Hepatocyte (in vitro differentiated cells): ENCODE results near the gene EXOC1. TPM values are rescaled to one million over a fixed set of nuclear protein-coding genes. Genes with fewer than 3 reads are reported as not detected.

Experiments
- DNase-seq: peaks from one replicate; pipeline ENCODE4 v3.0.0-alpha.2; 2016; ENCODE audit warnings: low spot score
- H2AFZ ChIP-seq: fragments of 200-600 bp; sonication (generic); 2 replicates; pipeline ENCODE4 v1.6.0; 2016; ENCODE audit warnings: antibody characterized with exemption, mild to moderate bottlenecking
- H3K27ac ChIP-seq: fragments of 200-600 bp; sonication (generic); 2 replicates; pipeline ENCODE4 v1.5.1; 2016; ENCODE audit warnings: mild to moderate bottlenecking
- H3K27me3 ChIP-seq: fragments of 200-600 bp; sonication (generic); 2 replicates; pipeline ENCODE4 v1.6.1; 2016
- H3K36me3 ChIP-seq: fragments of 200-600 bp; sonication (generic); replicated peaks from 2 replicates; pipeline ENCODE4 v1.5.1; 2016; ENCODE audit warnings: low read depth; ENCODE audit not compliant: insufficient read depth
- H3K4me1 ChIP-seq: fragments of 200-600 bp; sonication (generic); 2 replicates; pipeline ENCODE4 v1.5.1; 2016; ENCODE audit warnings: mild to moderate bottlenecking, moderate library complexity; ENCODE audit not compliant: insufficient read depth
- H3K4me2 ChIP-seq: fragments of 200-600 bp; sonication (generic); 2 replicates; pipeline ENCODE4 v1.6.0; 2016
- H3K4me3 ChIP-seq: fragments of 200-600 bp; sonication (generic); 2 replicates; pipeline ENCODE4 v1.5.1; 2016; ENCODE audit warnings: mild to moderate bottlenecking
- H3K79me2 ChIP-seq: fragments of 200-600 bp; sonication (generic); 2 replicates; pipeline ENCODE4 v1.6.0; 2017; ENCODE audit warnings: mild to moderate bottlenecking
- H3K9me2 ChIP-seq: fragments of 200-600 bp; sonication (generic); replicated peaks from 2 replicates; pipeline ENCODE4 v1.6.0; 2017; ENCODE audit warnings: mild to moderate bottlenecking; ENCODE audit not compliant: insufficient read depth
- H3K9me3 ChIP-seq: fragments of 200-600 bp; sonication (generic); 2 replicates; pipeline ENCODE4 v1.5.1; 2016; ENCODE audit warnings: low read depth, mild to moderate bottlenecking
- H4K20me1 ChIP-seq: fragments of 200-600 bp; sonication (generic); 2 replicates; pipeline ENCODE4 v1.6.0; 2016; ENCODE audit warnings: mild to moderate bottlenecking; ENCODE audit not compliant: insufficient read depth, poor library complexity, severe bottlenecking
- CTCF ChIP-seq: fragments of 200-600 bp; sonication (generic); IDR thresholded peaks from 2 replicates; pipeline ENCODE4 v1.5.1; 2016; ENCODE audit warnings: antibody characterized with exemption, mild to moderate bottlenecking; ENCODE audit not compliant: poor library complexity
- EZH2 ChIP-seq: fragments of 200-600 bp; sonication (generic); IDR thresholded peaks from 2 replicates; pipeline ENCODE4 v1.6.1; 2016; ENCODE audit warnings: antibody characterized with exemption, mild to moderate bottlenecking, borderline replicate concordance
- EZH2phosphoT487 ChIP-seq: fragments of 200-600 bp; sonication (generic); IDR thresholded peaks from one replicate; pipeline ENCODE4 v1.6.1; 2018; ENCODE audit warnings: antibody characterized with exemption, mild to moderate bottlenecking, low read depth, moderate library complexity; ENCODE audit not compliant: unreplicated experiment, severe bottlenecking
- WGBS: methylation state at CpG from one replicate; pipeline ENCODE4 v1.1.6; 2016; ENCODE audit warnings: low lambda C conversion rate; ENCODE audit errors: missing lambda C conversion rate; 5-methylcytosine and 5-hydroxymethylcytosine counted together
- polyA plus RNA-seq: library from polyadenylated mRNA; unstranded; fragments of >200 nt; fragmentation: Nextera tagmentation; extraction: Ambion mirVana; gene quantifications from 2 replicates; pipeline ENCODE4 v1.2.1, GENCODE V29; 2016
- total RNA-seq: library from RNA; depleted of rRNA; stranded (reverse); fragments of >200 nt; gene quantifications from 2 replicates; pipeline ENCODE4 v1.2.3, GENCODE V29; 2014

EXOC1 gene
- total and polyA plus RNA-seq, 2 experiments from 2014 or later, result 15.7 to 31.4 TPM

- WGBS, result 64% methylated on average over 4 of the region's 4 CpGs
- Histone ChIP-seq H3K4me2 (no peak overlapping the region), H3K79me2 (no peaks in the 10 kb centered on the region), H2AFZ (no peak overlapping the region), H3K4me3 (no peak overlapping the region), H3K27ac (no peak overlapping the region), H4K20me1 (no peaks in the 10 kb centered on the region), H3K27me3 (no peaks in the 10 kb centered on the region), H3K4me1 (no peaks in the 10 kb centered on the region), H3K36me3 (no peaks in the 10 kb centered on the region), H3K9me2 (no peaks in the 10 kb centered on the region), H3K9me3 (no peaks in the 10 kb centered on the region)
- no peak for DNase-seq
- no peak for TF ChIP-seq EZH2phosphoT487
- no peak for TF ChIP-seq CTCF
- TF ChIP-seq EZH2, result no peak
Observed at GRCh38 chr4:55830716-55831115, 22.7 kb upstream of the EXOC1 start.

- no peaks in the 10 kb centered on the region for H3K36me3 ChIP-seq
- H4K20me1 ChIP-seq, result no peaks in the 10 kb centered on the region
- no peak for TF ChIP-seq CTCF
- TF ChIP-seq EZH2, result no peak
- TF ChIP-seq EZH2phosphoT487, result no peak
- no peak overlapping the region for H3K4me2 ChIP-seq
- H3K9me2 ChIP-seq, result no peaks in the 10 kb centered on the region
- H3K27ac ChIP-seq, result no peak overlapping the region
- H3K9me3 ChIP-seq, result no peaks in the 10 kb centered on the region
- WGBS, result 90% methylated on average over 3 of the region's 3 CpGs
- DNase-seq, result no peak
- no peaks in the 10 kb centered on the region for H3K79me2 ChIP-seq
- no peak overlapping the region for H2AFZ ChIP-seq
- no peak overlapping the region for H3K4me3 ChIP-seq
- no peaks in the 10 kb centered on the region for H3K4me1 ChIP-seq
- H3K27me3 ChIP-seq, result no peaks in the 10 kb centered on the region
Observed at GRCh38 chr4:55834086-55834795, 19.2 kb upstream of the EXOC1 start.

- Histone ChIP-seq H3K36me3 (no peaks in the 10 kb centered on the region), H3K4me1 (no peaks in the 10 kb centered on the region), H4K20me1 (no peaks in the 10 kb centered on the region), H3K4me3 (no peak overlapping the region), H3K27ac (no peak overlapping the region), H3K9me2 (no peaks in the 10 kb centered on the region), H3K27me3 (no peaks in the 10 kb centered on the region), H3K79me2 (no peaks in the 10 kb centered on the region), H3K4me2 (no peak overlapping the region), H2AFZ (no peak overlapping the region), H3K9me3 (no peaks in the 10 kb centered on the region)
- TF ChIP-seq EZH2 (no peak), EZH2phosphoT487 (no peak), CTCF (no peak)
- no peak for DNase-seq
- 84% methylated on average over 1 of the region's 1 CpG for WGBS
Observed at GRCh38 chr4:55837903-55838302, 15.5 kb upstream of the EXOC1 start.
